ENCODE data around the gene PHF12. TPM values are rescaled to one million over a fixed set of nuclear protein-coding genes. Genes with fewer than 3 reads are reported as not detected.

Gene PHF12
- total and polyA plus RNA-seq, 2 of the 8 experiments (the other 6 are each of a cell fraction or from before 2014, with no cell fraction given) = 38.8 to 65.7 TPM

DNA sequence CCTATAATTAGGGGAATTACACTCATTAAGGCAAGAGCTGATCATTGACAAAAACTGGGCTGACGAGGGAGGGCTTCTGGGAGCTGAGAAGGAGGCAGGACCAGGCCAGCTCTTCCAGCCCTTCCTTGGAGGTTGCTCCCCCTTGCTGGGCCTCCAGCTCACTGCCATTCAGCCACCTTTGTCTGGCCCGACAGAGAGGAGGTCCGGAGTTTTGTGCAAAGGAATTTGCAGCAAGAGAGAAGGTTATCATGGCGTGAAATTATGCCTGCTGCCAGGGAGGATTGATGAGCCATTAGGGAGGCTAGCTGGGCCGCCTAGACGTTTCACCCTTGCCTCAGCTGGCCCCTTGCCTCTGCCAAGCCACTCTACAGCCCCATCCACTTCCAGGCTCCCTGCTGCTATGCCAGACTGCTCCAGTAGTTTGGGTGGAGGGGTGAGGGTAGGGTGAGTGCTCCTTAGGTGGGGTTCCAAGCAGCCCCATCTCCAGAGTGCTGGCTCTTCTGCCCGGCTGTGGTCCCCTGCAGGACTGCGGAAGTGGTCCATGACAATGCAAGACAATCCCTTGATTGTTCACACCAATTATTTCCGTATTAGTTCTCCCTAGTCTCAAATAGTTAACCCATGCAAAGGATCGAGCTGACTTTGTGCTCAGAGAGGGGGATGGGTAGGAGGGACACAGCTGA is 17.1 kb upstream of the PHF12 start (continued):
- TF ChIP-seq TCF12 (IDR thresholded peaks at IDR 0.05; ENCODE audit: low read depth, low read length) = 0 out of 2 replicates have a peak, but pooled peaks have one; percentile 37
- TF ChIP-seq, protein P1, sequence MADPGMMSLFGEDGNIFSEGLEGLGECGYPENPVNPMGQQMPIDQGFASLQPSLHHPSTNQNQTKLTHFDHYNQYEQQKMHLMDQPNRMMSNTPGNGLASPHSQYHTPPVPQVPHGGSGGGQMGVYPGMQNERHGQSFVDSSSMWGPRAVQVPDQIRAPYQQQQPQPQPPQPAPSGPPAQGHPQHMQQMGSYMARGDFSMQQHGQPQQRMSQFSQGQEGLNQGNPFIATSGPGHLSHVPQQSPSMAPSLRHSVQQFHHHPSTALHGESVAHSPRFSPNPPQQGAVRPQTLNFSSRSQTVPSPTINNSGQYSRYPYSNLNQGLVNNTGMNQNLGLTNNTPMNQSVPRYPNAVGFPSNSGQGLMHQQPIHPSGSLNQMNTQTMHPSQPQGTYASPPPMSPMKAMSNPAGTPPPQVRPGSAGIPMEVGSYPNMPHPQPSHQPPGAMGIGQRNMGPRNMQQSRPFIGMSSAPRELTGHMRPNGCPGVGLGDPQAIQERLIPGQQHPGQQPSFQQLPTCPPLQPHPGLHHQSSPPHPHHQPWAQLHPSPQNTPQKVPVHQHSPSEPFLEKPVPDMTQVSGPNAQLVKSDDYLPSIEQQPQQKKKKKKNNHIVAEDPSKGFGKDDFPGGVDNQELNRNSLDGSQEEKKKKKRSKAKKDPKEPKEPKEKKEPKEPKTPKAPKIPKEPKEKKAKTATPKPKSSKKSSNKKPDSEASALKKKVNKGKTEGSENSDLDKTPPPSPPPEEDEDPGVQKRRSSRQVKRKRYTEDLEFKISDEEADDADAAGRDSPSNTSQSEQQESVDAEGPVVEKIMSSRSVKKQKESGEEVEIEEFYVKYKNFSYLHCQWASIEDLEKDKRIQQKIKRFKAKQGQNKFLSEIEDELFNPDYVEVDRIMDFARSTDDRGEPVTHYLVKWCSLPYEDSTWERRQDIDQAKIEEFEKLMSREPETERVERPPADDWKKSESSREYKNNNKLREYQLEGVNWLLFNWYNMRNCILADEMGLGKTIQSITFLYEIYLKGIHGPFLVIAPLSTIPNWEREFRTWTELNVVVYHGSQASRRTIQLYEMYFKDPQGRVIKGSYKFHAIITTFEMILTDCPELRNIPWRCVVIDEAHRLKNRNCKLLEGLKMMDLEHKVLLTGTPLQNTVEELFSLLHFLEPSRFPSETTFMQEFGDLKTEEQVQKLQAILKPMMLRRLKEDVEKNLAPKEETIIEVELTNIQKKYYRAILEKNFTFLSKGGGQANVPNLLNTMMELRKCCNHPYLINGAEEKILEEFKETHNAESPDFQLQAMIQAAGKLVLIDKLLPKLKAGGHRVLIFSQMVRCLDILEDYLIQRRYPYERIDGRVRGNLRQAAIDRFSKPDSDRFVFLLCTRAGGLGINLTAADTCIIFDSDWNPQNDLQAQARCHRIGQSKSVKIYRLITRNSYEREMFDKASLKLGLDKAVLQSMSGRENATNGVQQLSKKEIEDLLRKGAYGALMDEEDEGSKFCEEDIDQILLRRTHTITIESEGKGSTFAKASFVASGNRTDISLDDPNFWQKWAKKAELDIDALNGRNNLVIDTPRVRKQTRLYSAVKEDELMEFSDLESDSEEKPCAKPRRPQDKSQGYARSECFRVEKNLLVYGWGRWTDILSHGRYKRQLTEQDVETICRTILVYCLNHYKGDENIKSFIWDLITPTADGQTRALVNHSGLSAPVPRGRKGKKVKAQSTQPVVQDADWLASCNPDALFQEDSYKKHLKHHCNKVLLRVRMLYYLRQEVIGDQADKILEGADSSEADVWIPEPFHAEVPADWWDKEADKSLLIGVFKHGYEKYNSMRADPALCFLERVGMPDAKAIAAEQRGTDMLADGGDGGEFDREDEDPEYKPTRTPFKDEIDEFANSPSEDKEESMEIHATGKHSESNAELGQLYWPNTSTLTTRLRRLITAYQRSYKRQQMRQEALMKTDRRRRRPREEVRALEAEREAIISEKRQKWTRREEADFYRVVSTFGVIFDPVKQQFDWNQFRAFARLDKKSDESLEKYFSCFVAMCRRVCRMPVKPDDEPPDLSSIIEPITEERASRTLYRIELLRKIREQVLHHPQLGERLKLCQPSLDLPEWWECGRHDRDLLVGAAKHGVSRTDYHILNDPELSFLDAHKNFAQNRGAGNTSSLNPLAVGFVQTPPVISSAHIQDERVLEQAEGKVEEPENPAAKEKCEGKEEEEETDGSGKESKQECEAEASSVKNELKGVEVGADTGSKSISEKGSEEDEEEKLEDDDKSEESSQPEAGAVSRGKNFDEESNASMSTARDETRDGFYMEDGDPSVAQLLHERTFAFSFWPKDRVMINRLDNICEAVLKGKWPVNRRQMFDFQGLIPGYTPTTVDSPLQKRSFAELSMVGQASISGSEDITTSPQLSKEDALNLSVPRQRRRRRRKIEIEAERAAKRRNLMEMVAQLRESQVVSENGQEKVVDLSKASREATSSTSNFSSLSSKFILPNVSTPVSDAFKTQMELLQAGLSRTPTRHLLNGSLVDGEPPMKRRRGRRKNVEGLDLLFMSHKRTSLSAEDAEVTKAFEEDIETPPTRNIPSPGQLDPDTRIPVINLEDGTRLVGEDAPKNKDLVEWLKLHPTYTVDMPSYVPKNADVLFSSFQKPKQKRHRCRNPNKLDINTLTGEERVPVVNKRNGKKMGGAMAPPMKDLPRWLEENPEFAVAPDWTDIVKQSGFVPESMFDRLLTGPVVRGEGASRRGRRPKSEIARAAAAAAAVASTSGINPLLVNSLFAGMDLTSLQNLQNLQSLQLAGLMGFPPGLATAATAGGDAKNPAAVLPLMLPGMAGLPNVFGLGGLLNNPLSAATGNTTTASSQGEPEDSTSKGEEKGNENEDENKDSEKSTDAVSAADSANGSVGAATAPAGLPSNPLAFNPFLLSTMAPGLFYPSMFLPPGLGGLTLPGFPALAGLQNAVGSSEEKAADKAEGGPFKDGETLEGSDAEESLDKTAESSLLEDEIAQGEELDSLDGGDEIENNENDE (IDR thresholded peaks at IDR 0.05; ENCODE audit: insufficient replicate concordance, low read length) = no peak
- TF ChIP-seq, protein P2, sequence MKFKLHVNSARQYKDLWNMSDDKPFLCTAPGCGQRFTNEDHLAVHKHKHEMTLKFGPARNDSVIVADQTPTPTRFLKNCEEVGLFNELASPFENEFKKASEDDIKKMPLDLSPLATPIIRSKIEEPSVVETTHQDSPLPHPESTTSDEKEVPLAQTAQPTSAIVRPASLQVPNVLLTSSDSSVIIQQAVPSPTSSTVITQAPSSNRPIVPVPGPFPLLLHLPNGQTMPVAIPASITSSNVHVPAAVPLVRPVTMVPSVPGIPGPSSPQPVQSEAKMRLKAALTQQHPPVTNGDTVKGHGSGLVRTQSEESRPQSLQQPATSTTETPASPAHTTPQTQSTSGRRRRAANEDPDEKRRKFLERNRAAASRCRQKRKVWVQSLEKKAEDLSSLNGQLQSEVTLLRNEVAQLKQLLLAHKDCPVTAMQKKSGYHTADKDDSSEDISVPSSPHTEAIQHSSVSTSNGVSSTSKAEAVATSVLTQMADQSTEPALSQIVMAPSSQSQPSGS (IDR thresholded peaks at IDR 0.05; ENCODE audit: low read length) = no peak
- TF ChIP-seq CTBP2 (IDR thresholded peaks at IDR 0.05; ENCODE audit: borderline replicate concordance, insufficient read depth, insufficient read length, low read length) = no peak
- no peak for TF ChIP-seq TAF7 (optimal IDR thresholded peaks at IDR 0.05; ENCODE audit: borderline replicate concordance, low read depth, low read length)
- TF ChIP-seq SRF (IDR thresholded peaks at IDR 0.05; ENCODE audit: low read depth, low read length) = no peak
- TF ChIP-seq ASH2L (IDR thresholded peaks at IDR 0.05; ENCODE audit: low read length) = peak; percentile 71
- TF ChIP-seq SP1 (IDR thresholded peaks at IDR 0.05; ENCODE audit: low read depth, low read length) = peak; percentile 73
